Measurements from ENCODE around the gene ATRIP.

Gene ATRIP

GRCh38 chr3:48435223-48435595 lies 11.3 kb upstream of the ATRIP start:
- Histone ChIP-seq H3K36me3 (ENCODE audit: insufficient read depth, low read length) (peaks cover 18% of the 10 kb centered on the region), H3K9me3 (ENCODE audit: control insufficient read depth, insufficient read depth, low read length) (no peaks in the 10 kb centered on the region), H3K9ac (ENCODE audit: low read depth, low read length) (no peak overlapping the region), H3K4me1 (ENCODE audit: insufficient read depth, low read length) (peaks cover 19% of the 10 kb centered on the region)

DNA sequence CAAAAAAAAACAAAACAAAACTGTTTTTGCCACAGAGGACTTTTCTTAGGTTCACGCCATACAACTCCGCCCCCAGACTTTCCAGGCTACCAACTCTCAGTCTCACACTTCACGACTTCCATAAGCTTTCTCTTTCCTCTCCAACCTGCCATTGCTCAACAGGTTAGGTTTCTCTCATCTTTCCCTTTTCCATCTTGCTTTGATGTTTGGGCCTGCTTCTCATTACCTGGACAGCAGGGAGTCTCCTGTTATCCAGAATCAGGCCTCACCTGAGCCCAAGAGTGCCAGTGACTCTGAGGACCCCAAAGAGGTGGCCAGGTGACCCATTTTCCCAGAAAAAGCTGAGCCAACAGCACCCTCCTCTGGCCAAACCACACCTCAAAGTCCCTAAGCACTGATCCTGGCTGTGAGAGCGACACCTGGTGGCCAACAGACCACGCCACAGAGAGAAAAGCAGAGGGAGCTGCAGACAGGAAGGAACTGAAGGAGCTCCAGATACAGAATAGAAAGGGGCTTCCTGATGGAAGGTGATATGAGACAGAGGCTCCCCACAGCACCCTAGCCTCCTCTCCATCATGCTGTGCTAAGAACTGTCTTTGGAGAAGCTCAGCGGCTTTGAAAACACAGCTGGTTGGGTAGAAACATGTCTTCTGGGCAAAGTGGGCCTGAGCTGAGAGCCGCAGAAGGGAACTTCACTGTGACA lies 10.6 kb upstream of the ATRIP start:
- Histone ChIP-seq H3K9ac (ENCODE audit: low read depth, low read length) (no peak overlapping the region), H3K4me1 (ENCODE audit: insufficient read depth, low read length) (peaks cover 14% of the 10 kb centered on the region), H3K9me3 (ENCODE audit: control insufficient read depth, insufficient read depth, low read length) (no peaks in the 10 kb centered on the region), H3K36me3 (ENCODE audit: insufficient read depth, low read length) (peaks cover 18% of the 10 kb centered on the region)

GRCh38 chr3:48436477-48436787 lies 10.1 kb upstream of the ATRIP start:
- Histone ChIP-seq H3K9ac (ENCODE audit: low read depth, low read length) (no peak overlapping the region), H3K36me3 (ENCODE audit: insufficient read depth, low read length) (peaks cover 19% of the 10 kb centered on the region), H3K9me3 (ENCODE audit: control insufficient read depth, insufficient read depth, low read length) (no peaks in the 10 kb centered on the region), H3K4me1 (ENCODE audit: insufficient read depth, low read length) (peaks cover 12% of the 10 kb centered on the region)

DNA sequence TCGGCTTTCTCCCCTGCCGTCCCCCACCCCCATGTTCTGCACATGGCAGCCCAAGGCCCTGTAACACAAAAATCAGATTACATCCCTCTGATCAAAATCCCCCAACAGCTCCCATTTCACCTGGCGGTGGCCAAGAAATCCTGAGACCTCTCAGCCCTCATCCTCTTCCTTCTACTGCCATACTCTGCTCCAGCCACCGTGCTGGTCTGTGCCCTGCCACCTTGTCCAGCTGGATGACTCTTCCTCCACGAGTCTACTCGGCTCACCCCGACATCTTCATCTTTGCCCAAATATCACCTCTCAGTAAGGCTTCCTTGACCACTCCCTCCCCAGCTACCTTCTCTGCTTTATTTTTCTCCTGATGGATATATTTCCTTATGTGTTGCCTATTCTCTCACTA lies 9.7 kb upstream of the ATRIP start:
- H3K9ac ChIP-seq (ENCODE audit: low read depth, low read length), result no peak overlapping the region
- peaks cover 21% of the 10 kb centered on the region for H3K36me3 ChIP-seq (ENCODE audit: insufficient read depth, low read length)
- peaks cover 12% of the 10 kb centered on the region for H3K4me1 ChIP-seq (ENCODE audit: insufficient read depth, low read length)
- H3K9me3 ChIP-seq (ENCODE audit: control insufficient read depth, insufficient read depth, low read length), result no peaks in the 10 kb centered on the region

GRCh38 chr3:48437812-48438211 lies 8.7 kb upstream of the ATRIP start:
- Histone ChIP-seq H3K4me1 (ENCODE audit: insufficient read depth, low read length) (peaks cover 7% of the 10 kb centered on the region; the same call in 1 of the 2 replicates), H3K9ac (ENCODE audit: low read depth, low read length) (no peak overlapping the region), H3K36me3 (ENCODE audit: insufficient read depth, low read length) (peaks cover 19% of the 10 kb centered on the region), H3K9me3 (ENCODE audit: control insufficient read depth, insufficient read depth, low read length) (no peaks in the 10 kb centered on the region)

DNA sequence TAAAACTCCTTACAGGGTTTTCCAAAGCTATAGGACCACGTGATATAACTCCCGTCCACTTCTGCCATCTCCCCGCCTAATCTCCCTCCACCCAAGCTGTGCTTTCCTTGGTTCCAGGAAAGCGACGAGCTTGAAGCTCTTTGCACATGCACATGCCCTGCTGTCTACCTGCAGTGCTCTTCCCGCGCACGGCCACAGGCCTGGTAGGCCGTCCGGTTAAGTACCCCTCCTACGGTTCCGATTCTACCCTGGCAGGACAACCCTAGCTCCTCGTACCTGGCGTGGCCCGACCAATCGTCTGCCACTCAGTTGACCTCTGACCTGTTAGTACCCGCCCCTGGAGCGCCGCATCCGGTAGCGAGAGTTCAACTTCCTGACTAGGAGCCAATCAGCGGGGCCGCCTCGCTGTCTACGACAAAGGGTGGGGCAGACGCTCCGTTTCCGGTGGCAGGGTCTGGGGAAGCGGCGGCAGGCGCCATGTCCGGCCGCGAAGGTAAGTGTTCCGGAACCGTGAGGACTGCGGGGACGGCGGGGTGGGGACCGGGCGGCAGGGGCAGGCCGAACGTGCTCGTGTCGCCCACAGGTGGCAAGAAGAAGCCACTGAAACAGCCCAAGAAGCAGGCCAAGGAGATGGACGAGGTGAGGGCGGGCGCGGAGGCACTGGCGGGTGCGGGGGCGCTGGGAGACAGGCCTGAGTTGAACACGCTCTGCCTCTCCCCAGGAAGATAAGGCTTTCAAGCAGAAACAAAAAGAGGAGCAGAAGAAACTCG lies 6.5 kb upstream of the ATRIP start, which contains the start of the genes CCDC51 and TMA7:
CCDC51 (minus strand) TSS at position 300 of the 770 bp plus-strand sequence. CDS start 4,991 bp downstream, outside the sequence.
TMA7 (plus strand) TSS at position 438 of the 770 bp plus-strand sequence; CDS start at position 478, 40 bp downstream.
- Histone ChIP-seq H3K4me1 (ENCODE audit: insufficient read depth, low read length) (peaks cover 7% of the 10 kb centered on the region; the same call in 1 of the 2 replicates), H3K9ac (ENCODE audit: low read depth, low read length) (peak within 1 kb of the TSS; percentile 86), H3K9me3 (ENCODE audit: control insufficient read depth, insufficient read depth, low read length) (no peaks in the 10 kb centered on the region), H3K36me3 (ENCODE audit: insufficient read depth, low read length) (peaks cover 10% of the 10 kb centered on the region)

GRCh38 chr3:48440590-48440958 lies 6.0 kb upstream of the ATRIP start:
- H3K9ac ChIP-seq (ENCODE audit: low read depth, low read length), result peak overlapping the region; percentile 86
- peaks cover 10% of the 10 kb centered on the region for H3K36me3 ChIP-seq (ENCODE audit: insufficient read depth, low read length)
- H3K9me3 ChIP-seq (ENCODE audit: control insufficient read depth, insufficient read depth, low read length), result no peaks in the 10 kb centered on the region
- H3K4me1 ChIP-seq (ENCODE audit: insufficient read depth, low read length), result peaks cover 5% of the 10 kb centered on the region; the same call in 1 of the 2 replicates

DNA sequence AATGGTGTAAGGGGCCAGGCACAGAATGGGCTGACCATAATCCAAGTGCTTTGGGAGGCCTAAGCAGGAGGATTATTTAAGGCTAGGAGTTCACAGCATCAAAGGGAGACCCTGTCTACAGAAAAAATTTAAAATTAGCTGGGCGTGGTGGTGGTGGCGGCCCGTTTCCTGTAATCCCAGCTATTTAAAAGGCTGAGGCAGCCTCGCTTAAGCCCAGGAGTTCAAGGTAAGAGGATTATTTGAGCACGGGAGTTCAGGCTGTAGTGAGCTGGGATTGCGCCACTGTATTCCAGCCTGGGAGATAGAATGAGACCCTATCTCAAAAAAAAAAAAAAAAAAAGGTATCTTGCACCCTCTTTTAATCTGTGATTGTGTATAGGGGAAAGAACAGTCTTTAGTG lies 4.6 kb upstream of the ATRIP start:
- Histone ChIP-seq H3K36me3 (ENCODE audit: insufficient read depth, low read length) (peaks cover 10% of the 10 kb centered on the region), H3K9me3 (ENCODE audit: control insufficient read depth, insufficient read depth, low read length) (no peaks in the 10 kb centered on the region), H3K9ac (ENCODE audit: low read depth, low read length) (no peak overlapping the region), H3K4me1 (ENCODE audit: insufficient read depth, low read length) (no peaks in the 10 kb centered on the region)

DNA sequence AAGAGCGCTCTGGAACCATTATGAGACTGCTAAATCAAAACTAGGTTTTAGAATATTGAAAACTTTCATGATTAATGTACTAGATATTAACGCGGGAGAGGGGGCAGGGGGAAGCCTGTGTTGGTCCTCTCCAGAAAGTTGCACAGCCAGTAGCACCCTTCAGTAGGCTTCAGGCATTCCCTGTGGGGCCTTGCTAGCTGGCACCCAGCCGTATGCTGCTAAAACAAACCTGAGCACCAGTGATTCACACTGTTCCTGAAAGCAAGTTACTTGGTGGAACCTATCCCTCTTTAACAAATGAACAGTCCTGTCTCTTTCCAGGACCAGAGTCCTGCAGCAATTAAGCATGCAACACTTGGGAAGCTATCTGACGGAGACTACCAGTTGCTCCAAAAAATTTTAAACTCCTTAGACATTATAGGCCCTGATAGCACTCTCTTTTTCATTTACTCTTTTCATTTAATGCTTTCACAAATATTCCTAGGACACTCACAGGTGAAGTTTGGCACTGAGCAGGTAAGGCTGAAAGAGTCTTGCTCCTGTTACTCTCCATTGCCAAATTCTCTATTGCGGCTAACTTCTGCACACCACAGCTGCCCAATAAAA lies 1.2 kb upstream of the ATRIP start:
- H3K36me3 ChIP-seq (ENCODE audit: insufficient read depth, low read length), result peaks cover 10% of the 10 kb centered on the region
- no peak overlapping the region; the same call in 1 of the 2 replicates for H3K9ac ChIP-seq (ENCODE audit: low read depth, low read length)
- H3K9me3 ChIP-seq (ENCODE audit: control insufficient read depth, insufficient read depth, low read length), result no peaks in the 10 kb centered on the region
- peaks cover 5% of the 10 kb centered on the region; the same call in 1 of the 2 replicates for H3K4me1 ChIP-seq (ENCODE audit: insufficient read depth, low read length)

DNA sequence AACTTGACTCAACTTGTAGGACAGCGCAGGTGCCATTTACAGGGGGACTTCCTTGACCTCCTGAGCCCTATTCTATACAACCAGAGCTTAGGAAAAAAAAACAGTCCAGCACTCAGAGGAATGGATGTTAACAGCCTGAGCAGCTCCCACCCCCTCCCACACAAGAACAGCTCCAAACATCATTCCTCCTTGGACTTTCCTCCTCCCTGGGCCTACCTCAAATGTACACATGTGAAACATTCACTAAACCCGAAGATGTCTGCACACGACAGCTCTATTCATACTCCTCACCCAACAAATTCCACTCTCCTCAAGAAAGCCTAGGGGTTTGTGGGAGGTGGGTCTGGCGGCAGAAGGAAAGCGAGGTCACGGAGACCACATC lies 503 bp upstream of the ATRIP start:
- Histone ChIP-seq H3K4me1 (ENCODE audit: insufficient read depth, low read length) (peaks cover 5% of the 10 kb centered on the region; the same call in 1 of the 2 replicates), H3K36me3 (ENCODE audit: insufficient read depth, low read length) (peaks cover 10% of the 10 kb centered on the region), H3K9ac (ENCODE audit: low read depth, low read length) (peak overlapping the region; percentile 81), H3K9me3 (ENCODE audit: control insufficient read depth, insufficient read depth, low read length) (no peaks in the 10 kb centered on the region)

DNA sequence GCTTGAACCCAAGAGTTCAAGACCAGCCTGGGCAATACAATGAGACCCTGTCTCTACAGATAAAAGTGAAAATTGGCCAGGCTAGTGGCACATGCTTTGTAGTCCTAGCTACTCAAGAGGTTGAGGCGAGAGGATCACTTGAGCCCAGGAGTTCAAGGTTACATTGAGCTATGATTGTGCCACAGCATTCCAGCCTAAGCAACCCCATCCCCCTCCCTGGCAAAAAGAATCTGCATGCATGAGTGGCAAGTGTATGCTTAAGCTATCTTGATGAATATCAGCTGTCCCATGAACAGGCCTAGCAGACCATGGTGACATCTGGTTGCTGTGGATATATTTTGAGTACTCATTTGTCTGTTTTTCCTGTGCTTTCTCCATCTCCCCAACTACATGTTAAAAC lies 4.7 kb downstream of the ATRIP start:
- Histone ChIP-seq H3K9me3 (ENCODE audit: control insufficient read depth, insufficient read depth, low read length) (no peaks in the 10 kb centered on the region), H3K36me3 (ENCODE audit: insufficient read depth, low read length) (peaks cover 29% of the 10 kb centered on the region), H3K4me1 (ENCODE audit: insufficient read depth, low read length) (peaks cover 5% of the 10 kb centered on the region; the same call in 1 of the 2 replicates), H3K9ac (ENCODE audit: low read depth, low read length) (no peak overlapping the region)

DNA sequence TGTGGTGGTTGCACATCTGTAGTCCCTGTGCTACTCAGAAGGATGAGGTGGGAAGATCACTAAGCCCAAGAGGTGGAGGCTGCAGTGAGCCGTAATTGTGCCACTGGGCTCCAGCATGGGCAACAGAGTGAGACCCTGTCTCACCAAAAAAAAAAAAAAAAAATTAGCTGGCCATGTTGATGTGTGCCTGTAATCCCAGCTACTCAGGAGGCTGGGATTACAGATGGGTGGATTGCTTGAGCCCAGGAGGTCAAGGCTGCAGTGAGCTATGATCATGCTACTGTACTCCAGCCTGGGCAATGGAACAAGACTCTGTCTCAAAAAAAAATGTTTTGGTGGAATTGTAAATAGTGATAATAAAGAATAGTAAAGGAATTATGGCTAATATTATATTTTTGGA lies 9.9 kb downstream of the ATRIP start:
- Histone ChIP-seq H3K4me1 (ENCODE audit: insufficient read depth, low read length) (no peaks in the 10 kb centered on the region), H3K36me3 (ENCODE audit: insufficient read depth, low read length) (peaks cover 46% of the 10 kb centered on the region), H3K9me3 (ENCODE audit: control insufficient read depth, insufficient read depth, low read length) (no peaks in the 10 kb centered on the region), H3K9ac (ENCODE audit: low read depth, low read length) (no peak overlapping the region)

GRCh38 chr3:48459331-48459730 lies 12.8 kb downstream of the ATRIP start:
- Histone ChIP-seq H3K9me3 (ENCODE audit: control insufficient read depth, insufficient read depth, low read length) (no peaks in the 10 kb centered on the region), H3K36me3 (ENCODE audit: insufficient read depth, low read length) (peaks cover 27% of the 10 kb centered on the region), H3K9ac (ENCODE audit: low read depth, low read length) (no peak overlapping the region), H3K4me1 (ENCODE audit: insufficient read depth, low read length) (no peaks in the 10 kb centered on the region)

GRCh38 chr3:48459773-48460516 lies 13.4 kb downstream of the ATRIP start:
- no peak overlapping the region for H3K9ac ChIP-seq (ENCODE audit: low read depth, low read length)
- no peaks in the 10 kb centered on the region for H3K4me1 ChIP-seq (ENCODE audit: insufficient read depth, low read length)
- no peaks in the 10 kb centered on the region for H3K9me3 ChIP-seq (ENCODE audit: control insufficient read depth, insufficient read depth, low read length)
- H3K36me3 ChIP-seq (ENCODE audit: insufficient read depth, low read length), result peaks cover 24% of the 10 kb centered on the region

All from ES-I3 (cell line).